Measurements from ENCODE around the gene NUP214.

The NUP214 gene

DNA sequence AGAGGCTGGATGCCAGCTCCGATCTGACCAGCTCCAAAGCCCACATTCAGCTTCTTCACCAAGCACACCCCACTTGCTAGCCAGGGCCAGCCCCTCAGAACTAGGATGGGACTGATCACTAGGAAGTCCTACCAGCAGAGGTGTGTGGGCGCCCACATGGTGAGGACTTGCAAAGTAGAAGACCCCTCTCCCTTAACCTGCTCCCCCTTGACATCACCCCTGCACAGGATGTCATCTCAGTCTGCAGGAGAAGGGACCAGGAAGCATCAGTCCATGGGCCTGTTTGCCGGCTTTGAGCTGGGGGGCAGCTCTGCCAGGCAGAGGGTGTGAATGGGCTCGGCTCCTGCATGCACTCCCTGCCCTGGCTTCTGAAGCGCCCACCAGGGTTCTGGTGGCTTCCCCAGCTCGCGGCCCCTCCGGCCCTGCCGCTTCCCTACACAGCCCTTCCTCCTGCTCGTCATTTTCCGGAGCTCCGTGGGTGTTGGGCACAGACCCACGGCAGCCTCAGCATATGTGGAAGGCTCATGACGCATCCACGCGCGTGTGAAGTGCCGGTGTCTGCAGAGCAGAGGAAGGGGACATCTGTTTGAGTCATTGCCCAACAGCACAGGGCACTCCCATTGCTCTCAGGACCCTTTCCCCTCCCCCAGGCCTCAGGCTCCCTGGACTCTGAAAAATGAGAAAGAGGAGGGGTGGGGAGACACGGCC lies 154.6 kb downstream of the NUP214 start:
- FAIRE-seq, result no peak

GRCh38 chr9:131280660-131281059 lies 155.3 kb downstream of the NUP214 start:
- FAIRE-seq, result no peak

DNA sequence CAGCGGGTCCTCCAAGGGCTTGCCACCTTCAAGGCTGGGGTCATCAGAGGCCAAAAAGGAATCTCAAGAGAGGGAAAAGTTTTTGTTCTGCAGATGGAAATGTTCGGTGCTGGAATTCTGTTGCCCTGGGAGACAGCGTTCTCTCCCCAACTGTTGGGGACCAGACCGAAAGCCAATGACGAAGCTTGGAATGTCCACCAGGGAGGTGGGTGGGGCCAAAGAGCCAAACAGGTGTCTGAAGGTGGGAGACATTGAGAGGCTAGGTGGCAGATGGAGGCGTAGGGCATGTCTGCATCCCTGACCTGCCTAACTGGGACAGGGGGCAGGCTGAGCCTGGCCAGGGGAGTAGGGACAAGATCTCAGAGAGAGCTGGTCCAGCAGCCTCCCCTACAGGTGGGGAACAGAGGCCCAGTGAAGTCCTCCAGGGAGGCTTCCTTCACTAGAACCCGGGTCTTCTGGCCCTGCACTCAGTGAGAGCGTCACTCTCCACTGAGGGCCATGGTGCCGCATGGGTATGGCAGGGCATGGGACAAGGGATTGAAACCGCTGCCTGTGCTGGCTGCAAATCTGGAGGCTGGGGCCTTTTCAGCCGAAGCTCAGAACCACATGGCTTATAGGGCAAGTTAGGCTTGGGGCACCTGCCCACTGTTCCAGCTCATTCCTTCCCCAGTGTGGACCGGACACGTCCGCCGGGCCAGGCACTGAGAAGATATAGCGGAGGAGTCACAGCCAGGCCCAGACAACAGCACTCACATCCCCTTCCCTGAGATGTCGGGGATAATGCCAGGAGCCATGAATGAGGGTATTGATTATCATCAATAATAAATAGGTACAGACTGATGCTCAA lies 156.0 kb downstream of the NUP214 start:
- no peak for FAIRE-seq

GRCh38 chr9:131282175-131282574 lies 156.8 kb downstream of the NUP214 start:
- no peak for FAIRE-seq

DNA sequence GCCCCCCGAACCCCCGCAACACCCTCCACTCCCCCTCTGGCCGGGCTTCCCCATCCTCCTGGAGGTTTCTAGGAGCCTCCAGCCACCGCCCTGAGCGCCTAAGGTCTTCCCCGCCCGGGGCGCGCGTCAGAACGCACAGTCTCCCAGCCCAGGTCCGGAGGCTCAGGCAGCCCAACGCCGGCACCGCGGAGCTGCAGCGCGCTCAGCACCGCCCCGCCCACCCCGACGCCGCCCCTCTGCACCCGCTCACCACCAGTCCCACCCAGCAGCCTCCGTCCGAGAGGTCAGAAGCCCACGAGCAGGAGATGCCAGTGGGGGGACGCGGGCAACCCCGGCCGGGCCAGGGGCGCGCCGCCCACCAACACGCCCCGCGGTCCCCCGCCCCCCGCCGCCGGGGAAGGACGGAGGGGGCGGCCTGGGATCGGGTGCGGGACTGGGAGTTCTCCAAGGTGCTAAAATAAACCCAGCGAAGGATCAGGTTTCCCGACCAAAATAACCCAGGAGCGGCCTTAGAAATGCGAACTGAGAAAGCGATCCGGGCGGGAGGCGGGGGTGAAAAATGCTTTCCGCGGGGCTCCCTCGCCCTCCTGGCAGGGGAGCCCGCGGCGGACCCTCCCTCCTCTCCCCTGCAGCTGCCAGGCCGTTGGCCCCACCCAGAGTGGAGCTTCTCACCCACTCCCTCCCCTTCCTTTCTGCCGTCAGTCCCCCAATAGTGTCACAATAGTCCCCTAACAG lies 157.5 kb downstream of the NUP214 start:
- FAIRE-seq, result no peak

All from endometrium (tissue), 2 donors.